HepG2 (cell line): ENCODE data around the gene FOSB. TPM values are rescaled to one million over a fixed set of nuclear protein-coding genes. Genes with fewer than 3 reads are reported as not detected.

Experiments
- CBX1 ChIP-seq: IDR thresholded peaks from one replicate; pipeline ENCODE4 v1.6.1; 2016; ENCODE audit warnings: antibody characterized with exemption, low read depth
- CBX2 ChIP-seq, 2 experiments: fragments of 200-600 bp in 1 of 2; sonication (generic); formaldehyde crosslinking in 1 of 2; IDR thresholded peaks; 2 replicates each; pipeline versions ENCODE4 v1.7.0 to v1.8.1; 2018 to 2022; ENCODE audit warnings: low read depth in 2 of 2, low read length in 1 of 2, mild to moderate bottlenecking in 1 of 2, missing genetic modification reagents in 1 of 2
- CREB1 ChIP-seq, 2 experiments: fragments of 450-650 bp in 1 of 2; IDR thresholded peaks; 2 replicates each; pipeline ENCODE4 v1.6.1; 2016 to 2017; ENCODE audit warnings: control low read depth in 1 of 2, mild to moderate bottlenecking in 1 of 2, missing compliant biosample characterization in 1 of 2, missing genetic modification characterization in 1 of 2
- DR1 ChIP-seq: sonication (generic); formaldehyde crosslinking; IDR thresholded peaks from 2 replicates; pipeline ENCODE4 v1.8.0; 2021; ENCODE audit warnings: mild to moderate bottlenecking, missing genetic modification reagents, inconsistent platforms
- EEA1 ChIP-seq: sonication (generic); formaldehyde crosslinking; IDR thresholded peaks from 2 replicates; pipeline ENCODE4 v1.5.1; 2020; ENCODE audit warnings: mild to moderate bottlenecking, missing genetic modification reagents, borderline replicate concordance
- GLI4 ChIP-seq: sonication (generic); formaldehyde crosslinking; IDR thresholded peaks from 2 replicates; pipeline ENCODE4 v1.5.1; 2020; ENCODE audit warnings: missing genetic modification reagents, mild to moderate bottlenecking, moderate library complexity, borderline replicate concordance
- HMG20A ChIP-seq: IDR thresholded peaks from 2 replicates; pipeline ENCODE4 v1.6.1; 2016; ENCODE audit warnings: borderline replicate concordance
- HNRNPLL ChIP-seq: fragments of 200-400 bp; formaldehyde crosslinking; IDR thresholded peaks from 2 replicates; pipeline ENCODE4 v1.6.1; 2017; ENCODE audit warnings: mild to moderate bottlenecking, low read depth, low read length; ENCODE audit not compliant: poor library complexity, severe bottlenecking
- IRX3 ChIP-seq: sonication (generic); formaldehyde crosslinking; IDR thresholded peaks from 2 replicates; pipeline ENCODE4 v1.8.1; 2023; ENCODE audit warnings: mild to moderate bottlenecking, low read depth, missing genetic modification reagents, borderline replicate concordance
- NR3C1 ChIP-seq: sonication (generic); formaldehyde crosslinking; IDR thresholded peaks from 2 replicates; pipeline ENCODE4 v1.4.0; 2020; ENCODE audit warnings: missing genetic modification reagents
- SKI ChIP-seq: fragments of 450-650 bp; IDR thresholded peaks from one replicate; pipeline ENCODE4 v1.6.1; 2018; ENCODE audit warnings: mild to moderate bottlenecking; ENCODE audit not compliant: partially characterized antibody
- SNAI1 ChIP-seq: sonication (generic); formaldehyde crosslinking; IDR thresholded peaks from 2 replicates; pipeline ENCODE4 v1.5.0; 2020; ENCODE audit warnings: mild to moderate bottlenecking, missing genetic modification reagents, borderline replicate concordance
- SOX6 ChIP-seq, 2 experiments: fragments of 450-650 bp in 1 of 2; sonication (generic) in 1 of 2; formaldehyde crosslinking in 1 of 2; IDR thresholded peaks; 2 replicates each; pipeline versions ENCODE4 v1.4.0 to v1.6.1; 2017 to 2020; ENCODE audit warnings: antibody characterized with exemption in 1 of 2, mild to moderate bottlenecking in 1 of 2, missing genetic modification reagents in 1 of 2
- TFDP1 ChIP-seq: IDR thresholded peaks from 2 replicates; pipeline ENCODE4 v1.6.1; 2016; ENCODE audit warnings: missing compliant biosample characterization, missing genetic modification reagents, borderline replicate concordance
- TGIF2 ChIP-seq: IDR thresholded peaks from 2 replicates; pipeline ENCODE4 v1.6.1; 2016; ENCODE audit warnings: control low read depth, missing compliant biosample characterization
- ZBTB2 ChIP-seq: sonication (generic); formaldehyde crosslinking; IDR thresholded peaks from 2 replicates; pipeline ENCODE4 v1.8.0; 2022; ENCODE audit warnings: low read depth, missing genetic modification reagents
- ZBTB7B ChIP-seq: sonication (generic); formaldehyde crosslinking; IDR thresholded peaks from 2 replicates; pipeline ENCODE4 v1.4.0; 2020; ENCODE audit warnings: missing genetic modification reagents
- ZFP41 ChIP-seq: sonication (generic); formaldehyde crosslinking; IDR thresholded peaks from 2 replicates; pipeline ENCODE4 v1.4.0; 2020; ENCODE audit warnings: mild to moderate bottlenecking, missing genetic modification reagents, borderline replicate concordance
- ZMYM3 ChIP-seq: sonication (generic); formaldehyde crosslinking; IDR thresholded peaks from 2 replicates; pipeline ENCODE4 v1.5.1; 2020; ENCODE audit warnings: mild to moderate bottlenecking, missing genetic modification reagents
- ZNF235 ChIP-seq: sonication (generic); formaldehyde crosslinking; IDR thresholded peaks from 2 replicates; pipeline ENCODE4 v1.8.1; 2023; ENCODE audit warnings: mild to moderate bottlenecking, missing genetic modification reagents, borderline replicate concordance
- ZNF354B ChIP-seq: sonication (generic); formaldehyde crosslinking; IDR thresholded peaks from 2 replicates; pipeline ENCODE4 v1.8.0; 2022; ENCODE audit warnings: mild to moderate bottlenecking, missing genetic modification reagents
- ZNF710 ChIP-seq: sonication (generic); formaldehyde crosslinking; IDR thresholded peaks from 2 replicates; pipeline ENCODE4 v1.5.0; 2020; ENCODE audit warnings: mild to moderate bottlenecking, missing genetic modification reagents, borderline replicate concordance
- ZNF883 ChIP-seq: sonication (generic); formaldehyde crosslinking; IDR thresholded peaks from 2 replicates; pipeline ENCODE4 v1.5.1; 2020; ENCODE audit warnings: mild to moderate bottlenecking, missing genetic modification reagents; ENCODE audit errors: not compliant biosample characterization
- ZSCAN20 ChIP-seq: sonication (generic); formaldehyde crosslinking; IDR thresholded peaks from 2 replicates; pipeline ENCODE4 v1.4.0; 2020; ENCODE audit warnings: missing genetic modification reagents, mild to moderate bottlenecking, borderline replicate concordance
- polyA plus RNA-seq, 8 experiments: library from polyadenylated mRNA; depleted of rRNA in 3 of 8; stranded (reverse) in 7 of 8; unstranded in 1 of 8; fragments of >200 nt; fragmentation: Illumina TruSeq in 4 of 8; extraction: Trizol in 4 of 8; gene quantifications; 2 replicates each; pipeline versions ENCODE4 v1.2.1 to v1.2.3, GENCODE V29; 2011 to 2016; ENCODE audit warnings: low read depth in 4 of 8, missing spikeins in 1 of 8, mixed read lengths in 1 of 8; ENCODE audit not compliant: insufficient read depth in 1 of 8
- total RNA-seq, 5 experiments: library from RNA; depleted of rRNA; stranded (reverse); fragments of >200 nt; fragmentation: Illumina TruSeq; extraction: Trizol; gene quantifications; 2 replicates each; pipeline ENCODE4 v1.2.3, GENCODE V29; 2016; ENCODE audit warnings: low read depth in 1 of 5

Gene FOSB
- total and polyA plus RNA-seq, 2 of the 13 experiments (the other 11 are each of a cell fraction or from before 2014, with no cell fraction given) = 2.8 to 6.0 TPM

- TF ChIP-seq TFDP1 (CRISPR knock-in tag) (0 out of 2 replicates have a peak, but pooled peaks have one; percentile 30), SKI (peak; percentile 21), CREB1 (IDR thresholded peaks at IDR 0.05) (no peak), CREB1 (CRISPR knock-in tag; IDR thresholded peaks at IDR 0.05) (peak; percentile 64), GLI4 (CRISPR knock-in tag) (no peak; the same call in 1 of the 2 replicates), ZFP41 (CRISPR knock-in tag) (no peak), CBX2 (IDR thresholded peaks at IDR 0.05; ENCODE audit: low read depth, low read length) (no peak), CBX2 (CRISPR knock-in tag; IDR thresholded peaks at IDR 0.05; ENCODE audit: low read depth) (no peak), ZMYM3 (no peak), ZBTB2 (peak; percentile 42; the same call in 1 of the 2 replicates), HNRNPLL (peak; percentile 69), SNAI1 (CRISPR knock-in tag) (no peak), NR3C1 (CRISPR knock-in tag) (no peak), IRX3 (no peak), ZSCAN20 (peak; percentile 65; the same call in 1 of the 2 replicates), SOX6 (IDR thresholded peaks at IDR 0.05) (no peak), SOX6 (CRISPR knock-in tag; IDR thresholded peaks at IDR 0.05) (no peak; the same call in 1 of the 2 replicates), ZNF883 (CRISPR knock-in tag) (no peak), ZBTB7B (CRISPR knock-in tag) (peak; percentile 21; the same call in 1 of the 2 replicates), EEA1 (CRISPR knock-in tag) (peak; percentile 15; the same call in 1 of the 2 replicates), TGIF2 (CRISPR knock-in tag) (no peak), HMG20A (CRISPR knock-in tag) (no peak), ZNF710 (CRISPR knock-in tag) (no peak), ZNF235 (CRISPR knock-in tag) (no peak), CBX1 (no peak), ZNF354B (CRISPR knock-in tag) (no peak), DR1 (CRISPR knock-in tag) (no peak)
These were observed 39.4 kb downstream of the FOSB start, which contains the start of gene VASP (continued) for GRCh38 chr19:45506989-45507871.
